H9 (cell line): Measurements from ENCODE around the gene MAJIN. TPM values are rescaled to one million over a fixed set of nuclear protein-coding genes. Genes with fewer than 3 reads are reported as not detected.

Experiments
- DNase-seq: peaks from one replicate; pipeline ENCODE4 v3.0.0-alpha.2; 2017
- H2AFZ ChIP-seq: one replicate; pipeline ENCODE4 v1.6.1; 2013; ENCODE audit warnings: mild to moderate bottlenecking, low read length, control low read depth, moderate library complexity
- H2AK5ac ChIP-seq: 2 replicates; pipeline ENCODE4 v1.6.1; 2013; ENCODE audit warnings: low read length, control low read depth, mixed read lengths; ENCODE audit not compliant: insufficient read length
- H2BK120ac ChIP-seq: one replicate; pipeline ENCODE4 v1.6.1; 2013; ENCODE audit warnings: low read depth, mild to moderate bottlenecking, low read length, control low read depth, inconsistent platforms; ENCODE audit not compliant: poor library complexity, severe bottlenecking
- H2BK12ac ChIP-seq: 2 replicates; pipeline ENCODE4 v1.6.1; 2013; ENCODE audit warnings: low read length, control low read depth, mixed read lengths, low read depth; ENCODE audit not compliant: insufficient read length
- H2BK15ac ChIP-seq: 2 replicates; pipeline ENCODE4 v1.6.1; 2013; ENCODE audit warnings: low read depth, low read length, control low read depth
- H2BK20ac ChIP-seq: one replicate; pipeline ENCODE4 v1.6.1; 2013; ENCODE audit warnings: low read depth, mild to moderate bottlenecking, low read length, control low read depth, inconsistent platforms; ENCODE audit not compliant: poor library complexity, severe bottlenecking
- H2BK5ac ChIP-seq: 2 replicates; pipeline ENCODE4 v1.6.1; 2013; ENCODE audit warnings: low read length, control low read depth, mixed read lengths; ENCODE audit not compliant: insufficient read length
- H3K14ac ChIP-seq: 2 replicates; pipeline ENCODE4 v1.6.1; 2013; ENCODE audit warnings: low read length, control low read depth; ENCODE audit not compliant: insufficient read depth
- H3K18ac ChIP-seq: 2 replicates; pipeline ENCODE4 v1.6.1; 2013; ENCODE audit warnings: low read depth, mild to moderate bottlenecking, mixed read lengths, low read length, control low read depth; ENCODE audit not compliant: insufficient read length
- H3K23ac ChIP-seq: 2 replicates; pipeline ENCODE4 v1.6.1; 2013; ENCODE audit warnings: low read length, control low read depth, mixed read lengths, low read depth; ENCODE audit not compliant: insufficient read length
- H3K23me2 ChIP-seq: 2 replicates; pipeline ENCODE4 v1.6.1; 2013; ENCODE audit warnings: low read depth, mild to moderate bottlenecking, mixed read lengths, low read length, control low read depth; ENCODE audit not compliant: insufficient read length, poor library complexity, severe bottlenecking
- H3K27ac ChIP-seq: 2 replicates; pipeline ENCODE4 v1.5.1; 2013; ENCODE audit warnings: low read length, control low read depth, mixed read lengths, low read depth; ENCODE audit not compliant: insufficient read length
- H3K27me3 ChIP-seq: 2 replicates; pipeline ENCODE4 v1.6.1; 2013; ENCODE audit warnings: low read length, control low read depth, inconsistent platforms; ENCODE audit not compliant: insufficient read depth
- H3K4ac ChIP-seq: 2 replicates; pipeline ENCODE4 v1.6.1; 2013; ENCODE audit warnings: low read depth, mild to moderate bottlenecking, control low read depth, inconsistent platforms, low read length, moderate library complexity
- H3K4me1 ChIP-seq: 2 replicates; pipeline ENCODE4 v1.6.1; 2013; ENCODE audit warnings: low read length, control low read depth, inconsistent platforms; ENCODE audit not compliant: insufficient read depth
- H3K4me2 ChIP-seq: 2 replicates; pipeline ENCODE4 v1.6.1; 2013; ENCODE audit warnings: low read length, control low read depth, mixed read lengths; ENCODE audit not compliant: insufficient read length, insufficient read depth
- H3K56ac ChIP-seq: 2 replicates; pipeline ENCODE4 v1.6.1; 2013; ENCODE audit warnings: low read depth, mild to moderate bottlenecking, mixed read lengths, low read length, control low read depth; ENCODE audit not compliant: insufficient read length
- H3K79me1 ChIP-seq: 2 replicates; pipeline ENCODE4 v1.6.1; 2013; ENCODE audit warnings: low read depth, mild to moderate bottlenecking, moderate library complexity, low read length, control low read depth, inconsistent platforms; ENCODE audit not compliant: insufficient read depth, poor library complexity, severe bottlenecking
- H3K79me2 ChIP-seq: 2 replicates; pipeline ENCODE4 v1.6.1; 2013; ENCODE audit warnings: low read length, control low read depth, inconsistent platforms; ENCODE audit not compliant: insufficient read depth
- H3K9ac ChIP-seq: 2 replicates; pipeline ENCODE4 v1.6.1; 2013; ENCODE audit warnings: low read length, control low read depth, mixed read lengths; ENCODE audit not compliant: insufficient read length; ENCODE audit errors: extremely low read depth
- H3K9me3 ChIP-seq: one replicate; pipeline ENCODE4 v1.6.1; 2013; ENCODE audit warnings: low read depth, low read length, inconsistent platforms; ENCODE audit not compliant: control insufficient read depth
- H3T11ph ChIP-seq: one replicate; pipeline ENCODE4 v1.6.1; 2013; ENCODE audit warnings: mild to moderate bottlenecking, low read length, control low read depth, inconsistent platforms
- H4K20me1 ChIP-seq: one replicate; pipeline ENCODE4 v1.6.1; 2013; ENCODE audit not compliant: control insufficient read depth, insufficient read length, insufficient read depth
- H4K5ac ChIP-seq: 2 replicates; pipeline ENCODE4 v1.6.1; 2013; ENCODE audit warnings: low read depth, mild to moderate bottlenecking, mixed read lengths, low read length, control low read depth; ENCODE audit not compliant: insufficient read length
- H4K8ac ChIP-seq: replicated peaks from 2 replicates; pipeline ENCODE4 v1.6.1; 2013; ENCODE audit warnings: low read length, control low read depth, mixed read lengths, low read depth; ENCODE audit not compliant: insufficient read length
- H4K91ac ChIP-seq: 2 replicates; pipeline ENCODE4 v1.6.1; 2013; ENCODE audit warnings: low read depth, mild to moderate bottlenecking, moderate library complexity, mixed read lengths, low read length, control low read depth; ENCODE audit not compliant: insufficient read length
- H3K27ac Mint-ChIP-seq, 3 experiments: 2 replicates in 2 of 3; 3 replicates in 1 of 3; pipeline ENCODE4 v1.8.0; 2020 to 2021; ENCODE audit warnings: mixed read lengths in 3 of 3, mild to moderate bottlenecking in 1 of 3, moderate library complexity in 1 of 3
- H3K27me3 Mint-ChIP-seq: 2 replicates; pipeline ENCODE4 v1.8.0; 2021; ENCODE audit warnings: low read depth, mild to moderate bottlenecking, moderate library complexity, mixed read lengths
- H3K36me3 Mint-ChIP-seq, 3 experiments: 2 replicates in 2 of 3; 3 replicates in 1 of 3; pipeline ENCODE4 v1.8.0; 2020 to 2021; ENCODE audit warnings: low read depth in 3 of 3, mixed read lengths in 3 of 3; ENCODE audit not compliant: insufficient read depth in 1 of 3
- H3K4me1 Mint-ChIP-seq, 2 experiments: 2 replicates each; pipeline ENCODE4 v1.8.0; 2020; ENCODE audit warnings: mixed read lengths in 2 of 2
- H3K4me3 Mint-ChIP-seq, 2 experiments: 2 replicates in 1 of 2; 3 replicates in 1 of 2; pipeline ENCODE4 v1.8.0; 2020 to 2021; ENCODE audit warnings: mild to moderate bottlenecking in 2 of 2, mixed read lengths in 2 of 2, moderate library complexity in 1 of 2
- H3K9me3 Mint-ChIP-seq, 2 experiments: 2 replicates in 1 of 2; 3 replicates in 1 of 2; pipeline ENCODE4 v1.8.0; 2020; ENCODE audit warnings: mild to moderate bottlenecking in 2 of 2, mixed read lengths in 2 of 2, moderate library complexity in 1 of 2
- CTCF ChIP-seq: fragments of 200-600 bp; sonication (generic); conservative IDR thresholded peaks from 3 replicates; pipeline ENCODE4 v1.8.0; 2021; ENCODE audit warnings: antibody characterized with exemption, mild to moderate bottlenecking
- WGBS: extraction: QIAGEN DNeasy Blood & Tissue Kit; methylation state at CpG from one replicate; pipeline ENCODE4 v1.1.7; 2013; ENCODE audit warnings: missing lambda C conversion rate, low lambda C conversion rate, mixed read lengths; ENCODE audit not compliant: insufficient read length; ENCODE audit errors: extremely low coverage; 5-methylcytosine and 5-hydroxymethylcytosine counted together
- total RNA-seq: library from RNA; stranded (reverse); gene quantifications from 2 replicates; pipeline ENCODE4 v1.2.1, GENCODE V29; 2021

The MAJIN gene
- total RNA-seq, 1 experiment from 2014 or later = not detected

GRCh38 chr11:64998690-64999431 is 27.0 kb upstream of the MAJIN start:
- no peak overlapping the region for H3K27ac Mint-ChIP-seq
- no peak overlapping the region for H2BK20ac ChIP-seq
- no CpG with 5 or more reads among the region's 9 CpGs for WGBS

More at GRCh38 chr11:64998690-64999431, 27.0 kb upstream of the MAJIN start:
- no peaks in the 10 kb centered on the region for H3K79me1 ChIP-seq
- no peaks in the 10 kb centered on the region for H3K9me3 ChIP-seq
- H3T11ph ChIP-seq = no peak overlapping the region
- no peak overlapping the region for H2BK12ac ChIP-seq
- no peak overlapping the region for H2BK5ac ChIP-seq
- no peak overlapping the region for H3K56ac ChIP-seq
- no peak overlapping the region for H2BK15ac ChIP-seq
- H4K8ac ChIP-seq = no peak overlapping the region
- peaks cover 4% of the 10 kb centered on the region; the same call in 1 of the 2 replicates for H3K4me1 ChIP-seq
- H3K23me2 ChIP-seq = no peaks in the 10 kb centered on the region
- no peaks in the 10 kb centered on the region for H3K36me3 Mint-ChIP-seq
- H3K27ac ChIP-seq = no peak overlapping the region
- H3K9ac ChIP-seq = no peak overlapping the region
- peaks cover 17 to 21% of the 10 kb centered on the region in 2 experiments for H3K4me1 Mint-ChIP-seq
- no peak overlapping the region for H3K14ac ChIP-seq
- no peak overlapping the region; a peak in 1 of 5 replicates for H3K4me3 Mint-ChIP-seq
- no peak for TF ChIP-seq CTCF
- no peaks in the 10 kb centered on the region for H3K79me2 ChIP-seq
- no peak overlapping the region for H4K5ac ChIP-seq
- no peak overlapping the region for H2BK120ac ChIP-seq
- DNase-seq = no peak
- no peak overlapping the region for H3K18ac ChIP-seq
- no peak overlapping the region for H3K23ac ChIP-seq
- H3K27me3 ChIP-seq = no peaks in the 10 kb centered on the region
- H4K91ac ChIP-seq = no peak overlapping the region
- no peak overlapping the region for H2AFZ ChIP-seq
- no peak overlapping the region for H3K4ac ChIP-seq
- H4K20me1 ChIP-seq = no peaks in the 10 kb centered on the region
- no peak overlapping the region for H3K4me2 ChIP-seq
- no peaks in the 10 kb centered on the region for H3K9me3 Mint-ChIP-seq
- peaks cover 1% of the 10 kb centered on the region; the same call in 1 of the 2 replicates for H3K27me3 Mint-ChIP-seq
- H2AK5ac ChIP-seq = no peak overlapping the region
